K562 (cell line): ENCODE results near the gene CPZ. TPM values are rescaled to one million over a fixed set of nuclear protein-coding genes. Genes with fewer than 3 reads are reported as not detected.
A peak's percentile ranks its signal among the peaks of the same experiment; 100 is the strongest.

Experiments used
- DPF2 ChIP-seq: fragments of 450-650 bp; IDR thresholded peaks from 2 replicates; pipeline ENCODE4 v1.6.1; 2016
- ELF1 ChIP-seq: fragments of 200-800 bp; sonication (Bioruptor generic); IDR thresholded peaks from 2 replicates; pipeline ENCODE4 v1.6.1; 2016; ENCODE audit warnings: missing genetic modification characterization, missing compliant biosample characterization
- FOXM1 ChIP-seq, 2 experiments: fragments of 450-650 bp in 1 of 2; sonication (generic) in 1 of 2; formaldehyde crosslinking in 1 of 2; IDR thresholded peaks; 2 replicates each; pipeline versions ENCODE4 v1.6.1 to v1.9.0; 2017 to 2022; ENCODE audit warnings: low read depth in 2 of 2, mild to moderate bottlenecking in 2 of 2, missing genetic modification reagents in 1 of 2, moderate library complexity in 1 of 2
- HDAC2 ChIP-seq: fragments of 450-650 bp; IDR thresholded peaks from 2 replicates; pipeline ENCODE4 v1.6.1; 2016; ENCODE audit warnings: mild to moderate bottlenecking
- RB1 ChIP-seq: fragments of 450-650 bp; IDR thresholded peaks from 2 replicates; pipeline ENCODE4 v1.6.1; 2017; ENCODE audit warnings: low read depth, mild to moderate bottlenecking
- SMAD2 ChIP-seq: fragments of 150-350 bp; IDR thresholded peaks from 2 replicates; pipeline ENCODE4 v1.6.1; 2014; ENCODE audit warnings: low read depth, mild to moderate bottlenecking, low read length
- SMARCA4 ChIP-seq: fragments of 450-650 bp; IDR thresholded peaks from 2 replicates; pipeline ENCODE4 v1.6.1; 2016
- STAG1 ChIP-seq: sonication (generic); formaldehyde crosslinking; IDR thresholded peaks from 2 replicates; pipeline ENCODE4 v1.5.0; 2020; ENCODE audit warnings: missing genetic modification reagents, borderline replicate concordance
- STAT5A ChIP-seq: IDR thresholded peaks from 2 replicates; pipeline ENCODE4 v1.6.1; 2012; ENCODE audit warnings: low read length, inconsistent platforms, borderline replicate concordance
- TGIF2 ChIP-seq: sonication (generic); formaldehyde crosslinking; IDR thresholded peaks from 2 replicates; pipeline ENCODE4 v1.8.1; 2022; ENCODE audit warnings: mild to moderate bottlenecking, missing genetic modification reagents, moderate library complexity
- YY1 ChIP-seq, 3 experiments: IDR thresholded peaks; 2 replicates each; pipeline ENCODE4 v1.6.1; 2011; ENCODE audit warnings: low read length in 2 of 3, mild to moderate bottlenecking in 2 of 3, moderate library complexity in 2 of 3, borderline replicate concordance in 1 of 3, control low read depth in 1 of 3, low read depth in 1 of 3; ENCODE audit not compliant: insufficient read depth in 3 of 3, insufficient replicate concordance in 2 of 3, control insufficient read depth in 1 of 3, insufficient read length in 1 of 3; ENCODE audit errors: extremely low read depth in 1 of 3
- ZEB2 ChIP-seq: fragments of 450-650 bp; IDR thresholded peaks from 2 replicates; pipeline ENCODE4 v1.6.1; 2016
- ZFP36 ChIP-seq: fragments of 150-350 bp; IDR thresholded peaks from 2 replicates; pipeline ENCODE4 v1.6.1; 2018; ENCODE audit warnings: low read length, low read depth; ENCODE audit not compliant: partially characterized antibody
- ZNF134 ChIP-seq: fragments of 250-450 bp; sonication (Bioruptor Pico); conservative IDR thresholded peaks from 2 replicates; pipeline ENCODE4 v1.4.0; 2020
- ZNF263 ChIP-seq: sonication (generic); formaldehyde crosslinking; IDR thresholded peaks from 2 replicates; pipeline ENCODE4 v1.8.0; 2022; ENCODE audit warnings: mild to moderate bottlenecking, missing genetic modification reagents, borderline replicate concordance
- polyA plus RNA-seq, 8 experiments: library from polyadenylated mRNA; depleted of rRNA in 4 of 8; stranded (reverse) in 5 of 8; unstranded in 3 of 8; fragments of >200 nt; fragmentation: Nextera tagmentation in 2 of 8; fragmentation: Illumina TruSeq in 1 of 8; extraction: Ambion mirVana in 2 of 8; extraction: Trizol in 1 of 8; gene quantifications; 2 replicates each; pipeline versions ENCODE4 v1.2.1 to v1.2.3, GENCODE V29; 2011 to 2014; ENCODE audit warnings: inconsistent platforms in 1 of 8, missing spikeins in 1 of 8
- total RNA-seq, 7 experiments: library from RNA; depleted of rRNA in 6 of 7; stranded (reverse); fragments of >200 nt in 6 of 7; fragmentation: Illumina TruSeq in 2 of 7; extraction: Trizol in 2 of 7; gene quantifications; 2 replicates each; pipeline versions ENCODE4 v1.2.1 to v1.2.3, GENCODE V29; 2011 to 2021; ENCODE audit warnings: low replicate concordance in 1 of 7
- TF ChIP-seq, protein P1 (sequence below): fragments of 450-650 bp; IDR thresholded peaks from 2 replicates; pipeline ENCODE4 v1.6.1; 2017; ENCODE audit warnings: mild to moderate bottlenecking, moderate library complexity
- TF ChIP-seq, protein P2 (sequence below): fragments of 250-450 bp; sonication (Bioruptor Pico); IDR thresholded peaks from 2 replicates; pipeline ENCODE4 v1.4.0; 2020; ENCODE audit warnings: borderline replicate concordance
- TF ChIP-seq, protein P3 (sequence below): sonication (generic); formaldehyde crosslinking; IDR thresholded peaks from 2 replicates; pipeline ENCODE4 v1.8.0; 2022; ENCODE audit warnings: missing genetic modification reagents, mild to moderate bottlenecking, moderate library complexity, borderline replicate concordance
- TF ChIP-seq, protein P4 (sequence below): IDR thresholded peaks from 2 replicates; pipeline ENCODE4 v1.6.1; 2016; ENCODE audit warnings: missing genetic modification characterization, missing compliant biosample characterization

CPZ gene
- total and polyA plus RNA-seq, 9 of the 15 experiments (the other 6 are each of a cell fraction or from before 2014, with no cell fraction given): 0.06 to 2.2 (median 1.2) TPM; not detected in 1

DNA sequence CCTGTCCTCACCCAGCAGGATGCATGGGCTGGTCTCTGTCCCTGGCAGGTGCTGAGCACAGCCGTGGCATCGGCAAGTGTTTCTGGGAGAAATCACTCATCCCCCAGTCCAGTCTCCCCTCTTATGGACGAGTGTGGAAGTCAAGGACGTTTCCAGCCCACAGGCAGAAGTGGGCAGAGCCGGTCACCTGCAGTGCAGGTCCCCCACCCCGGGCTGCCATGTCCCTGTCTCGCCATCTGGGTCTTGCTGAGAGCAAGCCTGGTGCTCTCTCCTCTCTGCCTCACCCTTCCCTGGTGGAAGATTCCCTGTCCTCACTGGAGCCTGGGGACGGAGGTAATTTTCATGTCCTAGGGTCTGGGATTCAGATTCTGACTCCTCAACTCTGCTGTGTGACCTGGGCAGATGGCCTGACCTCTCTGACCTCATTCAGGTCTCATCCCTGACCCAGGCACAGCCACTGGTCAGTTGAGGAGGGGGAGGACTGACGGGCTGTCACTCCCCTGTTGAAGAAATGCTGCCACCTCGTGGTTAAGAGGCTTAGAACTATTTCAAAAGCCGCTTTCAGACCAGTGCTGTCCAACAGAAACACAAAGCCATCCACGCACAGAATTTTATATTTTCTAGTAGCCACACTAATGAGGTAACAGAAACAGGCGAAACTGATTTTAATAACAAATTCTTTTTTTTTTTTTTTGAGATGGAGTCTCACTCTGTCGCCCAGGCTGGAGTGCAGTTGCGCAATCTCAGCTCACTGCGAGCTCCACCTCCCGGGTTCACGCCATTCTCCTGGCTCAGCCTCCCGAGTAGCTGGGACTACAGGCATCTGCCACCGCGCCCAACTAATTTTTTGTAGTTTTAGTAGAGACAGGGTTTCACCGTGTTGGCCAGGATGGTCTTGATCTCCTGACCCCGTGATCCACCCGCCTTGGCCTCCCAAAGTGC, 1.8 kb downstream of the CPZ start (continued):
- TF ChIP-seq FOXM1 (IDR thresholded peaks at IDR 0.05; ENCODE audit: low read depth) (peak; percentile 29; the same call in 1 of the 2 replicates), FOXM1 (CRISPR knock-in tag; IDR thresholded peaks at IDR 0.05; ENCODE audit: low read depth) (no peak), ZNF134 (CRISPR knock-in tag) (no peak), SMAD2 (no peak), SMARCA4 (peak; percentile 23; the same call in 1 of the 2 replicates), ZEB2 (peak; percentile 32; the same call in 1 of the 2 replicates), DPF2 (peak; percentile 32; the same call in 1 of the 2 replicates), HDAC2 (peak; percentile 74; the same call in 1 of the 2 replicates), STAT5A (no peak), TGIF2 (no peak), ELF1 (tag) (no peak), ZFP36 (peak; percentile 98), ZNF263 (CRISPR knock-in tag) (peak; percentile 84), YY1 (IDR thresholded peaks at IDR 0.05; ENCODE audit: borderline replicate concordance in 1 of 3, control insufficient read depth in 1 of 3, extremely low read depth in 1 of 3, insufficient read depth in 3 of 3, insufficient read length in 1 of 3, insufficient replicate concordance in 2 of 3, low read depth in 1 of 3, low read length in 2 of 3) (no peak), RB1 (peak; percentile 69; the same call in 1 of the 2 replicates), STAG1 (CRISPR knock-in tag) (peak; percentile 46; the same call in 1 of the 2 replicates)
- TF ChIP-seq, protein P1, sequence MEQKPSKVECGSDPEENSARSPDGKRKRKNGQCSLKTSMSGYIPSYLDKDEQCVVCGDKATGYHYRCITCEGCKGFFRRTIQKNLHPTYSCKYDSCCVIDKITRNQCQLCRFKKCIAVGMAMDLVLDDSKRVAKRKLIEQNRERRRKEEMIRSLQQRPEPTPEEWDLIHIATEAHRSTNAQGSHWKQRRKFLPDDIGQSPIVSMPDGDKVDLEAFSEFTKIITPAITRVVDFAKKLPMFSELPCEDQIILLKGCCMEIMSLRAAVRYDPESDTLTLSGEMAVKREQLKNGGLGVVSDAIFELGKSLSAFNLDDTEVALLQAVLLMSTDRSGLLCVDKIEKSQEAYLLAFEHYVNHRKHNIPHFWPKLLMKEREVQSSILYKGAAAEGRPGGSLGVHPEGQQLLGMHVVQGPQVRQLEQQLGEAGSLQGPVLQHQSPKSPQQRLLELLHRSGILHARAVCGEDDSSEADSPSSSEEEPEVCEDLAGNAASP: no peak
- TF ChIP-seq, protein P2, sequence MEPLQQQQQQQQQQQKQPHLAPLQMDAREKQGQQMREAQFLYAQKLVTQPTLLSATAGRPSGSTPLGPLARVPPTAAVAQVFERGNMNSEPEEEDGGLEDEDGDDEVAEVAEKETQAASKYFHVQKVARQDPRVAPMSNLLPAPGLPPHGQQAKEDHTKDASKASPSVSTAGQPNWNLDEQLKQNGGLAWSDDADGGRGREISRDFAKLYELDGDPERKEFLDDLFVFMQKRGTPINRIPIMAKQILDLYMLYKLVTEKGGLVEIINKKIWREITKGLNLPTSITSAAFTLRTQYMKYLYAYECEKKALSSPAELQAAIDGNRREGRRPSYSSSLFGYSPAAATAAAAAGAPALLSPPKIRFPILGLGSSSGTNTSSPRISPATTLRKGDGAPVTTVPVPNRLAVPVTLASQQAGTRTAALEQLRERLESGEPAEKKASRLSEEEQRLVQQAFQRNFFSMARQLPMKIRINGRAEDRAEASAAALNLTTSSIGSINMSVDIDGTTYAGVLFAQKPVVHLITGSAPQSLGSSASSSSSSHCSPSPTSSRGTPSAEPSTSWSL (CRISPR knock-in tag): no peak
- TF ChIP-seq, protein P3, sequence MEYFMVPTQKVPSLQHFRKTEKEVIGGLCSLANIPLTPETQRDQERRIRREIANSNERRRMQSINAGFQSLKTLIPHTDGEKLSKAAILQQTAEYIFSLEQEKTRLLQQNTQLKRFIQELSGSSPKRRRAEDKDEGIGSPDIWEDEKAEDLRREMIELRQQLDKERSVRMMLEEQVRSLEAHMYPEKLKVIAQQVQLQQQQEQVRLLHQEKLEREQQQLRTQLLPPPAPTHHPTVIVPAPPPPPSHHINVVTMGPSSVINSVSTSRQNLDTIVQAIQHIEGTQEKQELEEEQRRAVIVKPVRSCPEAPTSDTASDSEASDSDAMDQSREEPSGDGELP (CRISPR knock-in tag): peak; percentile 35; the same call in 1 of the 2 replicates
- TF ChIP-seq, protein P4, sequence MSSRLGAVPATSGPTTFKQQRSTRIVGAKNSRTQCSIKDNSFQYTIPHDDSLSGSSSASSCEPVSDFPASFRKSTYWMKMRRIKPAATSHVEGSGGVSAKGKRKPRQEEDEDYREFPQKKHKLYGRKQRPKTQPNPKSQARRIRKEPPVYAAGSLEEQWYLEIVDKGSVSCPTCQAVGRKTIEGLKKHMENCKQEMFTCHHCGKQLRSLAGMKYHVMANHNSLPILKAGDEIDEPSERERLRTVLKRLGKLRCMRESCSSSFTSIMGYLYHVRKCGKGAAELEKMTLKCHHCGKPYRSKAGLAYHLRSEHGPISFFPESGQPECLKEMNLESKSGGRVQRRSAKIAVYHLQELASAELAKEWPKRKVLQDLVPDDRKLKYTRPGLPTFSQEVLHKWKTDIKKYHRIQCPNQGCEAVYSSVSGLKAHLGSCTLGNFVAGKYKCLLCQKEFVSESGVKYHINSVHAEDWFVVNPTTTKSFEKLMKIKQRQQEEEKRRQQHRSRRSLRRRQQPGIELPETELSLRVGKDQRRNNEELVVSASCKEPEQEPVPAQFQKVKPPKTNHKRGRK (tag): no peak
